A673 (cell line): ENCODE data around the gene SV2C.

Source experiments
- EZH2 ChIP-seq: fragments of 200-600 bp; sonication (generic); IDR thresholded peaks from 2 replicates; pipeline ENCODE4 v1.6.1; 2017; ENCODE audit warnings: borderline replicate concordance, low read depth, mild to moderate bottlenecking, mixed read lengths, antibody characterized with exemption, low read length; ENCODE audit not compliant: poor library complexity, severe bottlenecking
- TF ChIP-seq, protein P1 (sequence below): fragments of 300-800, 200-600 bp; sonication (generic); conservative IDR thresholded peaks from 2 replicates; pipeline ENCODE4 v1.5.1; 2017; ENCODE audit warnings: low read depth, mild to moderate bottlenecking, antibody characterized with exemption, low read length, moderate library complexity, mixed read lengths

GRCh38 chr5:76337953-76338451 is 254.8 kb downstream of the SV2C start:
- TF ChIP-seq, protein P1, sequence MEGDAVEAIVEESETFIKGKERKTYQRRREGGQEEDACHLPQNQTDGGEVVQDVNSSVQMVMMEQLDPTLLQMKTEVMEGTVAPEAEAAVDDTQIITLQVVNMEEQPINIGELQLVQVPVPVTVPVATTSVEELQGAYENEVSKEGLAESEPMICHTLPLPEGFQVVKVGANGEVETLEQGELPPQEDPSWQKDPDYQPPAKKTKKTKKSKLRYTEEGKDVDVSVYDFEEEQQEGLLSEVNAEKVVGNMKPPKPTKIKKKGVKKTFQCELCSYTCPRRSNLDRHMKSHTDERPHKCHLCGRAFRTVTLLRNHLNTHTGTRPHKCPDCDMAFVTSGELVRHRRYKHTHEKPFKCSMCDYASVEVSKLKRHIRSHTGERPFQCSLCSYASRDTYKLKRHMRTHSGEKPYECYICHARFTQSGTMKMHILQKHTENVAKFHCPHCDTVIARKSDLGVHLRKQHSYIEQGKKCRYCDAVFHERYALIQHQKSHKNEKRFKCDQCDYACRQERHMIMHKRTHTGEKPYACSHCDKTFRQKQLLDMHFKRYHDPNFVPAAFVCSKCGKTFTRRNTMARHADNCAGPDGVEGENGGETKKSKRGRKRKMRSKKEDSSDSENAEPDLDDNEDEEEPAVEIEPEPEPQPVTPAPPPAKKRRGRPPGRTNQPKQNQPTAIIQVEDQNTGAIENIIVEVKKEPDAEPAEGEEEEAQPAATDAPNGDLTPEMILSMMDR: peak; percentile 55
- TF ChIP-seq EZH2: no peak
